ENCODE measurements around the gene SNAP47. TPM values are rescaled to one million over a fixed set of nuclear protein-coding genes. Genes with fewer than 3 reads are reported as not detected.

SNAP47 gene
- polyA plus RNA-seq, 1 of the 3 experiments (the other 2 are of a cell fraction): 45.6 TPM

GRCh38 chr1:227796359-227796915 is 61.2 kb downstream of the SNAP47 start:
- H3K36me3 ChIP-seq (replicated peaks in 1 of 2; ENCODE audit: control insufficient read depth in 1 of 2, insufficient read depth in 2 of 2, low read length in 1 of 2): no peaks in the 10 kb centered on the region
- H3K9me3 ChIP-seq: no peaks in the 10 kb centered on the region
- no peaks in the 10 kb centered on the region for H3K9me2 ChIP-seq
- H3K79me2 ChIP-seq (ENCODE audit: insufficient read depth): no peaks in the 10 kb centered on the region
- POLR2A ChIA-PET: no interaction called here
- H2AFZ ChIP-seq (ENCODE audit: low read depth): no peak overlapping the region
- H3K4me1 ChIP-seq (ENCODE audit: control insufficient read depth in 1 of 2, insufficient read depth in 2 of 2, low read depth in 1 of 2, low read length in 1 of 2): peaks cover 17 to 21% of the 10 kb centered on the region in 2 experiments
- 76% methylated on average over 4 of the region's 5 CpGs for WGBS (ENCODE audit: low lambda C conversion rate)
- no peak overlapping the region for H3K9ac ChIP-seq
- no peak for TF ChIP-seq YY1 (IDR thresholded peaks at IDR 0.05; ENCODE audit: low read depth)
- H3F3A ChIP-seq (replicated peaks; ENCODE audit: insufficient read depth): peaks cover 5% of the 10 kb centered on the region
- no peaks in the 10 kb centered on the region for H4K20me1 ChIP-seq (ENCODE audit: insufficient read depth)
- H3K4me3 ChIP-seq (ENCODE audit: low read depth in 2 of 2, low read length in 1 of 2): no peak overlapping the region
- no peaks in the 10 kb centered on the region for H3K27me3 ChIP-seq (ENCODE audit: insufficient read depth)
- CTCF ChIA-PET: no interaction called here
- no peak overlapping the region for H3K4me2 ChIP-seq
- no peak overlapping the region for H3K27ac ChIP-seq (ENCODE audit: low read depth in 2 of 2, low read length in 1 of 2)
- DNase-seq: no peak

GRCh38 chr1:227797144-227797543 is 61.9 kb downstream of the SNAP47 start:
- H3K4me1 ChIP-seq (ENCODE audit: control insufficient read depth in 1 of 2, insufficient read depth in 2 of 2, low read depth in 1 of 2, low read length in 1 of 2): peaks cover 17 to 21% of the 10 kb centered on the region in 2 experiments
- no peaks in the 10 kb centered on the region for H4K20me1 ChIP-seq (ENCODE audit: insufficient read depth)
- H3K9ac ChIP-seq: no peak overlapping the region
- WGBS (ENCODE audit: low lambda C conversion rate): 92% methylated on average over 3 of the region's 3 CpGs
- H3K27me3 ChIP-seq (ENCODE audit: insufficient read depth): no peaks in the 10 kb centered on the region
- TF ChIP-seq RFX5 (IDR thresholded peaks at IDR 0.05; ENCODE audit: low read length) (no peak), EP300 (IDR thresholded peaks at IDR 0.05; ENCODE audit: borderline replicate concordance in 1 of 2, low read depth in 1 of 2, low read length in 1 of 2) (no peak), PBX3 (IDR thresholded peaks at IDR 0.05) (no peak), ZBTB33 (IDR thresholded peaks at IDR 0.05; ENCODE audit: borderline replicate concordance, low read depth) (no peak), REST (IDR thresholded peaks at IDR 0.05; ENCODE audit: low read depth, low read length) (no peak), RXRA (IDR thresholded peaks at IDR 0.05; ENCODE audit: borderline replicate concordance, low read depth) (no peak), POLR2AphosphoS5 (IDR thresholded peaks at IDR 0.05; ENCODE audit: low read depth, low read length) (no peak), GABPA (IDR thresholded peaks at IDR 0.05; ENCODE audit: low read depth) (no peak), MXI1 (IDR thresholded peaks at IDR 0.05; ENCODE audit: low read depth, low read length) (no peak), FOXJ3 (CRISPR knock-in tag; IDR thresholded peaks at IDR 0.05) (no peak), USF1 (IDR thresholded peaks at IDR 0.05; ENCODE audit: borderline replicate concordance, low read depth) (no peak), TEAD4 (IDR thresholded peaks at IDR 0.05; ENCODE audit: borderline replicate concordance, insufficient read depth) (no peak), EZH2phosphoT487 (IDR thresholded peaks at IDR 0.05; ENCODE audit: borderline replicate concordance, low read depth) (no peak), GATA2 (CRISPR knock-in tag; IDR thresholded peaks at IDR 0.05) (no peak)
- H3K4me3 ChIP-seq (ENCODE audit: low read depth in 2 of 2, low read length in 1 of 2): no peak overlapping the region
- ChIA-PET POLR2A (no interaction called here), CTCF (no interaction called here)
- H3K4me2 ChIP-seq: no peak overlapping the region
- H3K36me3 ChIP-seq (replicated peaks in 1 of 2; ENCODE audit: control insufficient read depth in 1 of 2, insufficient read depth in 2 of 2, low read length in 1 of 2): no peaks in the 10 kb centered on the region
- DNase-seq: no peak
- no peaks in the 10 kb centered on the region for H3K79me2 ChIP-seq (ENCODE audit: insufficient read depth)
- H3F3A ChIP-seq (replicated peaks; ENCODE audit: insufficient read depth): no peaks in the 10 kb centered on the region
- H3K9me3 ChIP-seq: no peaks in the 10 kb centered on the region
- H2AFZ ChIP-seq (ENCODE audit: low read depth): no peak overlapping the region
- no peaks in the 10 kb centered on the region for H3K9me2 ChIP-seq
- no peak overlapping the region for H3K27ac ChIP-seq (ENCODE audit: low read depth in 2 of 2, low read length in 1 of 2)
